Activated naive CD8-positive, alpha-beta T cell treated with anti-CD3 and anti-CD28 coated beads, Interleukin-2, amount 50 U/mL, for 24 hours (primary cell): ENCODE measurements around the gene ARHGEF40.

Source experiments
- ATAC-seq: fragments of 150-1000 bp; cut with Tn5 transposase; one replicate; pipeline ENCODE4 v1.10.0; 2021
- DNase-seq: peaks from one replicate; pipeline ENCODE4 v3.0.0; 2021
- H3K27ac Mint-ChIP-seq: one replicate; pipeline ENCODE4 v1.8.0; 2021; ENCODE audit warnings: mild to moderate bottlenecking, mixed read lengths
- H3K27me3 Mint-ChIP-seq: one replicate; pipeline ENCODE4 v1.8.0; 2021; ENCODE audit warnings: mixed read lengths
- H3K36me3 Mint-ChIP-seq: one replicate; pipeline ENCODE4 v1.8.0; 2021; ENCODE audit warnings: low read depth, mixed read lengths
- H3K4me1 Mint-ChIP-seq: one replicate; pipeline ENCODE4 v1.8.0; 2021; ENCODE audit warnings: mixed read lengths
- H3K4me3 Mint-ChIP-seq: one replicate; pipeline ENCODE4 v1.8.0; 2021; ENCODE audit warnings: mild to moderate bottlenecking, moderate library complexity, mixed read lengths
- H3K9me3 Mint-ChIP-seq: one replicate; pipeline ENCODE4 v1.8.0; 2021; ENCODE audit warnings: mixed read lengths

Gene ARHGEF40

DNA sequence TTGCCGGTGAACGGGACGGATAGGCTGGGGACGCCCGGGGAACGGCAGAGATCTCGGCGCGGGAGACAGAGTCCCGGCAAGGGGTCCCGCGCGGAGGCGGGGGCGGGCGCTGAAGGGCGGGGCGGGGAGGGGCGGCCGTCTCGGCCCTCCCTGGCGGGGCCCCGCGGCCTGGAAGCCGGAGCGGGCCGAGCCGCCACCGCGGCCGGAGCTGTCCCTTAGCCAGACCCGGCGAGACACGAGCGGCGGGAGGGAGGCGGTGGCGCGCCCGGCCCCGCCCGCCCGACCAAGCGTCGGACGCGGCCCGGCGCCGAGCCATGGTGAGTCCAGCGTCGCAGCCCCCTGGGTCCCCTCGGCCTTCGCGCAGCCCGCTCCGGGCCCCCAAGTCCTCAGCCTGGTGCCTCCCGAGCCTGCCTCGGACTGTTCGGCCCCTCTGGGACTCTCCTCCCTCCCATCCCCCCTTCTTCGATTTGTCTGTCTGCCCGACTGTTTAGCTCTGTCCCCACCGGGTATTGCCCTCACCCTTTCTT is at the start of gene ARHGEF40:
Gene ARHGEF40 (plus strand): TSS at position 222 of the 527 bp plus-strand sequence. CDS start 93 bp downstream, at position 315.
- DNase-seq (peak; percentile 27), ATAC-seq (peak; percentile 10)
- Mint-ChIP-seq H3K4me1 (peaks cover 34% of the 10 kb centered on the region), H3K27me3 (peaks cover 62% of the 10 kb centered on the region), H3K9me3 (no peaks in the 10 kb centered on the region), H3K36me3 (no peaks in the 10 kb centered on the region), H3K27ac (no peak within 1 kb of the TSS), H3K4me3 (peak within 1 kb of the TSS; percentile 75)

DNA sequence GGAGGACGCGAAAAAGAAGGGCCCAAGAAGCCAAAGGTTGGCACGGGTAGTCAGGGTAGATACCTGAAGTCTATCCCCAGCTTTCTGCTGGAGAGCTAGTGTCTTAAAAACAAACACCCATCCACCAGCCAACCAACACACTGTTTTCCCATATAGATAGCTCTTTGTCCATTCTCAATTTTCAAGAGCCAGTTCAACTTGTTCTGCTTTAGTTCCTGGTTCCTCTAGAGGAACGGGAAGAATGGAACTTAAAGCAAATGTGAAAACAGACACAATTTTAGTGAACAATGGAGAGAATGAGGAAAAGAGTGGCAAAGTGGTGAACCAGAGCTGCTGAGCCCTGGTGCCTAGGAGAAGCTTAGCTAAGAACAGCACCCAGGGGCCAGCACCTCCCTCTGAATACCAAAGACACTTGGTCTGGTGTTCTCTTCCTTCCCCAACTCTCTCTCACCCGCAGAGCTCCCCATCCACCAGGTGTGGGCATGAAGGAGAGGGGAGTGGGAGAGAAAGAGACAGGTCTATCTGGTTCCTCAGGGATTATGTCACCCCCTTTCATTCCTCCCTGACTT is 49.0 kb upstream of the ARHGEF40 start:
- DNase-seq (no peak), ATAC-seq (no peak)
- H3K27ac Mint-ChIP-seq: no peak overlapping the region
- H3K36me3 Mint-ChIP-seq: no peaks in the 10 kb centered on the region
- peaks cover 8% of the 10 kb centered on the region for H3K27me3 Mint-ChIP-seq
- H3K4me3 Mint-ChIP-seq: no peak overlapping the region
- no peaks in the 10 kb centered on the region for H3K9me3 Mint-ChIP-seq
- peaks cover 11% of the 10 kb centered on the region for H3K4me1 Mint-ChIP-seq

DNA sequence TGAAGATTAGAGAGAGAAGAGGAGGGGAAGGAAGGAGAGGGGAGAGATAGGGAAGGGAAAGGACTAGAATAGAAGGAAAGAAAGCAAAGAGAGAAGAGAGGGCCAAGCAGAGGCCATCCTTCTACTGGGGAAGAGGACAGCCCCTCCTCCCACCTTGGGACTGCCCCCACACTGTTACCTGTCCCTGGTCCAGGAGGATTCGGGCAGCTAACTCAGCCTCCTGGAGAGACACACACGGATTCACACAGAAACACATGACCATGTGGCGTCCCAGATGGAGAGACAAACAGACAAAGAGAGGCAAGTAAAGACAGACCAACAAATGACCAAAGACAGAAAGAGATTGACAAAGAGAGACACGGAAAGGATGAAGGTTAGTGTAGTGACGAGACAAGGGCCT is 47.4 kb upstream of the ARHGEF40 start:
- H3K27ac Mint-ChIP-seq: no peak overlapping the region

GRCh38 chr14:21023174-21023573 is 46.9 kb upstream of the ARHGEF40 start:
- H3K27ac Mint-ChIP-seq: no peak overlapping the region
- ATAC-seq (no peak), DNase-seq (no peak)
- H3K9me3 Mint-ChIP-seq: no peaks in the 10 kb centered on the region
- no peaks in the 10 kb centered on the region for H3K36me3 Mint-ChIP-seq
- H3K4me1 Mint-ChIP-seq: peaks cover 11% of the 10 kb centered on the region
- H3K4me3 Mint-ChIP-seq: no peak overlapping the region
- peaks cover 8% of the 10 kb centered on the region for H3K27me3 Mint-ChIP-seq

More for the DNA sequence above, 47.4 kb upstream of the ARHGEF40 start:
- ATAC-seq (no peak), DNase-seq (no peak)
- peaks cover 8% of the 10 kb centered on the region for H3K27me3 Mint-ChIP-seq
- no peak overlapping the region for H3K4me3 Mint-ChIP-seq
- no peaks in the 10 kb centered on the region for H3K9me3 Mint-ChIP-seq
- H3K4me1 Mint-ChIP-seq: peaks cover 11% of the 10 kb centered on the region
- H3K36me3 Mint-ChIP-seq: no peaks in the 10 kb centered on the region

DNA sequence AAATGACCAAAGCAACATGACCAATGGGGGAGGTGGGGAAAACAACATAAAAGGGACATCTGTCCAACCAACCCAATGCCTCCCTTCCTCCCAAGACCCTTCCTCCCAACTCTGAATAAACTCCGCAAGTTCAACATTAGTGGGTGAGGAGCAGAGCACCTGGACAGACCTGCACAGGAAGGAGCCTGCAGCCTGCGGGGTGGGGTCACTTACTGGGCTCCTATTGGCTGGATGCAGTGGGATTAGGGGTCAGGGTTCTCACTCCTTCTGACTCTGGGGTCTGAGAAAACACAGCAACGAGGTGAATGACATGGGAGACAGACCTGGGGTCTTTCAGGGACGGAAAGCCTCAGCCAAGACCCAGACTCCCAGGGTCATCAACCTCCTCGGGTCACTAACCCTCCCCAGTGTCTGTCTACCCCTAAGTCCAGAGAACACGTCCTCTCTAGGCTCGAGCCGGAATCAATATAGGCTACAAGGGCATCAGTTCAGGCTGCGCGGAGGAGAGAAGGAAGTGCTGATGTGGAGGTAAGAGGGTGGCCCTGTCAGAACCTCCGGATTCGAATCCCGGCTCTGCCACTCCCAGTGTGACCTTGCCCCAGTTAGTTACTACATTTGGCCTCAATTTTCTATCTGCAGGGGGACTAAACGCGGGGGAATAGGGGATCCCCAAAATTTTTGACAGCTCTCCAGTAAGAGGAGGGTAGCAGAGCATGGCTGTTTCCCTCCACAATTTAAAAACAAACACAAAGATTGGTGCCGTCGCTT is 46.1 kb upstream of the ARHGEF40 start:
- Mint-ChIP-seq H3K27ac (peak overlapping the region; percentile 51), H3K36me3 (no peaks in the 10 kb centered on the region), H3K9me3 (no peaks in the 10 kb centered on the region), H3K4me1 (peaks cover 11% of the 10 kb centered on the region), H3K4me3 (peak overlapping the region; percentile 76), H3K27me3 (peaks cover 8% of the 10 kb centered on the region)
- no peak for ATAC-seq
- DNase-seq: peak; percentile 11

GRCh38 chr14:21024585-21025370 is 45.3 kb upstream of the ARHGEF40 start, which contains the start of gene NDRG2:
Gene NDRG2, minus strand, starts transcription at chr14:21025061. Its CDS starts 1,746 bp downstream, at chr14:21023315.
- peaks cover 8% of the 10 kb centered on the region for H3K27me3 Mint-ChIP-seq
- H3K27ac Mint-ChIP-seq: peak within 1 kb of the TSS; percentile 51
- H3K4me3 Mint-ChIP-seq: peak within 1 kb of the TSS; percentile 76
- ATAC-seq (peak; percentile 47), DNase-seq (peak; percentile 66)
- peaks cover 11% of the 10 kb centered on the region for H3K4me1 Mint-ChIP-seq
- no peaks in the 10 kb centered on the region for H3K9me3 Mint-ChIP-seq
- H3K36me3 Mint-ChIP-seq: no peaks in the 10 kb centered on the region

- Mint-ChIP-seq H3K4me3 (peak overlapping the region; percentile 66), H3K36me3 (no peaks in the 10 kb centered on the region), H3K9me3 (no peaks in the 10 kb centered on the region), H3K4me1 (peaks cover 11% of the 10 kb centered on the region), H3K27me3 (peaks cover 8% of the 10 kb centered on the region), H3K27ac (no peak overlapping the region)
- ATAC-seq (no peak), DNase-seq (no peak)
These were observed 44.5 kb upstream of the ARHGEF40 start for GRCh38 chr14:21025371-21026273.

DNA sequence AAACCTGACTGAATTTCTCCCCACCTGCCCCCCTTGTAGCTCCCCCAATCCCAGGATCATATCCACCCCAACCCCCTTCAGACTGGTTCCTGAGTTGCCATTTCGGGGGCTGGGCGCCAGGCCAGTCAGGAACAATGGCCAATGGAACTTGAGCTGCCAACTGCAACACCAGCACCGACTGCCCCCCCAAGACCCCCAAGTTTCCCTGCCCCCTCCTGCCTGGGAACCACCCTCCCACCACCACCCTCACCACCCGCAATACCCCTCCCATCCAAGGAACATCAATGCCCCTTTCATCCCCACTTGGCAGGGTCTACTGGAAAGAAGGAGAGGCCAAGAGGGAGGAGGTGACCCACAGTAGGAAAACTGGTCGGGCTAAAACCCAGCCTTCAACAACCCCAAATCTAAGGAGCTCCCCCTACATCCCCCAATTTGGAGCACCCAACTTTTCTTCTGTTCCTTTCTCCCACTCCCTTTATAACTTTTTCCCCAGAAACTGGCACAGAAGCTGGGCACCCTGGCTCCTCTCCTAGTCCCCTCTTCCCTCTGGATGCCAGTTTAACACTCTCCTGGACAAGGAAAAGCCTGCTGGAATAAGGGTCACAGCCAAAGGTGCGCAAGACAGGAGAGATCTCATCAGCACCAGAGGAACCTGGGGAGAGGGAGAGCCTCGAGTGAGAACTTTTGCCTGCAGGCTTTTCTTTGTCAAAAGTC is 43.7 kb upstream of the ARHGEF40 start:
- DNase-seq: no peak
- Mint-ChIP-seq H3K9me3 (no peaks in the 10 kb centered on the region), H3K4me1 (peaks cover 11% of the 10 kb centered on the region), H3K4me3 (no peak overlapping the region), H3K27ac (no peak overlapping the region), H3K27me3 (peaks cover 8% of the 10 kb centered on the region), H3K36me3 (no peaks in the 10 kb centered on the region)
- no peak for ATAC-seq

GRCh38 chr14:21026988-21027315 is 43.2 kb upstream of the ARHGEF40 start:
- Mint-ChIP-seq H3K4me3 (no peak overlapping the region), H3K4me1 (peaks cover 11% of the 10 kb centered on the region), H3K27ac (no peak overlapping the region), H3K27me3 (peaks cover 8% of the 10 kb centered on the region), H3K36me3 (no peaks in the 10 kb centered on the region), H3K9me3 (no peaks in the 10 kb centered on the region)
- no peak for DNase-seq
- no peak for ATAC-seq

DNA sequence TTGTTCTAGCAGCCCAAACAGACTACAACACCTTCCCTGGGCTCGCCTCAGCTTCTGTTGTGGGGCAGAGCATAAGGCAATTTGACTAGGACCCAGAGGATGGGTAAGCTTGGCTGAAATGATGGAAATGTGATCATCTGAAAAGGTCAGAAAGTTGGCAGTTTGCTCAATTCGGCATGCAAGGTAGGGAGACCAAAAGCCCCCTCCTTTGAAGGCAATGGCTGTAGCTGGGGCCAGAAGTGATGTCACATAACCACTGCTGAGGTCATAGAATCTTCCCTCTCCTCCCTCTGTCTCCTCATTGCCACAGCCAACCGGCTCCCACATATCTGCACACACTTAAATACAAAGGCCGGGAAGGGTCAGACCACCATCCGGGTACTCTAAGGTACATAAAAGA is 40.2 kb upstream of the ARHGEF40 start, which contains the start of gene TPPP2:
Gene TPPP2 (plus strand): TSS at position 301 of the 400 bp plus-strand sequence. CDS start 365 bp downstream, outside the sequence.
- no peaks in the 10 kb centered on the region for H3K4me1 Mint-ChIP-seq
- no peaks in the 10 kb centered on the region for H3K9me3 Mint-ChIP-seq
- ATAC-seq (no peak), DNase-seq (no peak)
- H3K27ac Mint-ChIP-seq: no peak within 1 kb of the TSS
- no peaks in the 10 kb centered on the region for H3K36me3 Mint-ChIP-seq
- H3K4me3 Mint-ChIP-seq: no peak within 1 kb of the TSS
- H3K27me3 Mint-ChIP-seq: no peaks in the 10 kb centered on the region

GRCh38 chr14:21030531-21030930 is 39.6 kb upstream of the ARHGEF40 start:
- Mint-ChIP-seq H3K9me3 (no peaks in the 10 kb centered on the region), H3K27me3 (no peaks in the 10 kb centered on the region), H3K27ac (no peak overlapping the region), H3K36me3 (no peaks in the 10 kb centered on the region), H3K4me1 (no peaks in the 10 kb centered on the region), H3K4me3 (no peak overlapping the region)
- ATAC-seq (no peak), DNase-seq (no peak)

DNA sequence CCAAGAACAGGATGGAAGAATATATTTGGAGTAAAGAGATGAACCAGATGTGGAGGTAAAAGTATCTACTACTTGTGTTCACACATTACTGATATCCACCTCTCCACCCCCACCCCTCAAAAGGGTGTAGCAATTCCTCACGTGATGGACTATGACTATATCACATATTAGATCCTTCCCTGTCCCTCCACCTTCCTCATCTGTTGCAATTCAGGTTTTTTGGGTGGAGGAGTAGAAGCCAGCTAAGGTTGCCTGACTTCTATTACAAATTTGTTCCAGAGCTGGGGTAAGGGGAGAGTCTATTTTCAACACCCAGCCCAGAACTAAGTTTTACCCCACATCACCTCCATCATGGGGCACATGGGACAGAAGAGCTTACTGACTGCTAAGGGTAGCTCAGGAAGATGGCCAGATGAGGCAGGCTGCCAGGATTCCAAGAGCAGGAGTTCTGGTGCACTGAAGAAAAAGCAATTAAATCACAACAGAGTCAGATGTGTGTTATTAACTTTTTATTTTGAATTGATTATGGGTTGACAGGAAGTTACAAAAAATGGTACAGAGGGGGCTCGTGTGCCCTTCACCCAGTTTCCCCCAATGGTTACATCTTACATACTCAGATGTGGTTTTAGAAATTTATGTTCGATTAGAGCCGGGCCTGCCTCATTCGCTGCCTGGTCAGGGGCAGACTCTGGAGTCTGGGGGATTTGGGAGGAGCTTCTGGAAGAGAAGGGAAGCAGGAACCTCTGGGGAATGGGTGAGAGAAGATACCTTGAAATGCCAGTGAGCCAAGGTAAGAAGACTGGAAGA is 37.6 kb upstream of the ARHGEF40 start:
- no peak overlapping the region for H3K4me3 Mint-ChIP-seq
- DNase-seq (no peak), ATAC-seq (no peak)
- H3K36me3 Mint-ChIP-seq: no peaks in the 10 kb centered on the region
- H3K9me3 Mint-ChIP-seq: no peaks in the 10 kb centered on the region
- H3K27ac Mint-ChIP-seq: no peak overlapping the region
- H3K4me1 Mint-ChIP-seq: no peaks in the 10 kb centered on the region
- no peaks in the 10 kb centered on the region for H3K27me3 Mint-ChIP-seq
